Activated effector memory CD4-positive, alpha-beta T cell treated with anti-CD3 and anti-CD28 coated beads, Interleukin-2, amount 50 U/mL, for 16 hours (primary cell): ENCODE results near the gene SNX14.

Experiments used
- DNase-seq: peaks from one replicate; pipeline ENCODE4 v3.0.0-alpha.2; 2020

Gene SNX14

GRCh38 chr6:85496856-85497255 lies 96.8 kb downstream of the SNX14 start:
- no peak for DNase-seq

DNA sequence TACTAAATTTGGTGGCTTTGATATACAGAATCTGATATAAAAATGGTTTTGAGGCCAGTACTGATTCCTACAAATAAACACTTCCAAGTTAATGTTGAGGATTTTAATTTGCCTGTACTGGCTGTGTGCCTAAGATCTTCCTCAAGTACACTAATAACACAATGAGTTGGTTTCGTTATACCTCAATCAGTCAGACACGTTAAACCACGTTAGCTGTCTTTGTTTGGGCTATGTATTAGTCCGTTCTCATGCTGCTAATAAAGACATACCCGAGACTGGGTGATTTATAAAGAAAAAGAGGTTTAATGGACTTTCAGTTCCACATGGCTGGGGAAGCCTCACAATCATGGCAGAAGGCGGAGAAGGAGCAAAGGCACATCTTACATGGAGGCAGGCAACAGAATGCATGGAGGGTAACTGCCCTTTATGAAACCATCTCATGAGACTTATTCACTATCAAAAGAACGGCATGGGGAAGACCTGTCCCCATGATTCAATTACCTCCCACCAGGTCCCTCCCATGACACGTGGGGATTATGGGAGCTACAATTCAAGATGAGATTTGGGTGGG lies 97.6 kb downstream of the SNX14 start:
- no peak for DNase-seq

DNA sequence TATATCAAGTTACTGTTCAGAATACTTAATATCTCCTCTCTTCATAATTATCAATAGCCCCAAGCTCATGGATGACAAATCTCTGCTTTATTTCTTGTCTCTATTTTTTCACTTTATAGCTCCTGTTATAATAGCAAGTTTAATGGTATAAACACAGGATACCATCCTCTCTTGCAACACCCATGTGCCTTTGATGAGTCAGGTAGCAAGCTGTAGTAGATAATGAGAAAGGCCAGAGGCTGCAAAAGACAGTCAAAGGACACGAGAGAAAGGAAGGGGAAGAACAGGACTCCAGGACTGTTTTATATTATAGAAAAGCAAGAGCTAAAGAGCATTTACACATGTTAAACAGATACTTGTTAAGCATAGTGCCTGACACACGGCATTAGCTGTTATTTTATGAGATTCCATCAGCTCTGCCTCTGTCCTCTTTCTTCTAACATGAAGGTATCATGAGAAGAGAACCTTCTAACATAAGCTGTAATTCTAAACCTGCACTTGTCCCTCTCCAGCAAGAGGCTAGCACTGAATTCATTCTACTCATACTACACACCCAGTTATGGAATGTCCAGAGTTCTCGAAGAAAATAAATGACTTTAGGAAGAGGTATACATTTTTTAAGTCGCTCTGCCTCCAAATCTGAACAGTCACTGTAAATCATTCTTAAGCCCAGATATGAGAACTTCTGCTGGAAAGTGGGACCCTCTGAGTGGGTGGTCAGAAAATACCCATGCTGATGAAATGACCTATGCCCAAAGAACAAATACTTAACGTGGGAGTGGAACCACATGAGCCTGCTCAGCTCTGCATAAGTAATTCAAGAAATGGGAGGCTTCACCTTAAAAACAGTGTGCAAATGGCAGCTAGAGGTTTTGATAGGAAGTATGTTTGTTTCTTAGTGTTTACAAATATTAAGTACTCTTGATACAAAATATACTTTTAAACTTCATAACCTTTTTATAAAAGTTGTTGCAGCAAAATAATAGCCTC lies 98.8 kb downstream of the SNX14 start:
- no peak for DNase-seq

GRCh38 chr6:85493389-85493788 lies 100.3 kb downstream of the SNX14 start:
- DNase-seq, result no peak

DNA sequence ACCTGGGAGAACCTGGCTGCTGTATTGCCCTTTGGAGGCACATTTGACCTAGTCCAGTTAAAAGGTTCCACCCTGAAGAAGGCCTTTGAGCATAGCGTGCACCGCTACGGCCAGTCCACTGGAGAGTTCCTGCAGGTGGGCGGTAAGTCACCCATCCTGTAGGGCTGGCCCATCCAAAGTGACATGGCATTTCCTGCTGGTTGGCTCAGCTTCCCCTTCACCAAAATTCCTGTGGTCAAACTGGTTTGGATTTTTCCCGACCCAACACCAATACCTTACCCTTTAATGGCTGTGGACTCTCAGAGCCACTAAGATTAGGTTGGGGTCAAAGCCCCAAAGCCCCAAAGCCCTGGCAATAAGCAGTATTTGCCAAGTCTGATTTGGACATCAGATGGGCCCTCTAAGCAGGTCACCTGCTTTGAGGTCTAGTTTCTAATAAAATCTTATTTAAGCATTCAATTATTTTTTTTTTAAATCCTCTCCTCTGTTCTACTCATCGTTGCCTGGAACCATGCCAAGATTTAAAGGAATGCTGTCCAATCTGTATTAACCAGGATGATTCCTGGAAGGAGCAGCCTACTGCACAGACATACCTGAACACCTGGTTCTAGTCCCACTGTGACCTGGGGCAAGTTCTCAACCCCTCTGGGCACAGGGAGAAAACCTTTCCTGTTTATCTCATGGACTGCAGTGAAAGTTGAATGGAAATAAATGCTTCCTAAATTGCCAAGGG lies 103.0 kb downstream of the SNX14 start:
- DNase-seq, result no peak

GRCh38 chr6:85484948-85485347 lies 108.7 kb downstream of the SNX14 start:
- DNase-seq, result no peak

DNA sequence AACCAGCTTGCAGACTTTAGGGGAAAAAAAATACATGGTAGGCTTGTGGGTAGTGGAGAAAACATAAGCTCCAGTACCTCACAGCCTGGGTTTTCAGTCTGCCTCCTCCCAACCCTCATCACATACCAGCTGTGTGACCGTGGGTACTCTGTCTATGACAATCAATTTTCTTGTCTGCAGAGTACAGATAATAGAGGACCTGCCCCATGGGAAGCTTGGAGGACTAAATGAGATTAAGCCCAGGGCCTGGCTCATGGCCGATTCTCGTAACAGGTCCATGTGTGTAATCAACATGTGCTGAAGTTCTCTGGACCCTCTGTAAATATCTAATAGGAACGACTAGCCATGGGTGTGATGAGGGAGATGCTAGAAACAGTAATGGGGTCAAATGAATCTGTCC lies 109.8 kb downstream of the SNX14 start:
- no peak for DNase-seq

- DNase-seq, result peak; percentile 92
These were observed 110.6 kb downstream of the SNX14 start for GRCh38 chr6:85482905-85483700.

DNA sequence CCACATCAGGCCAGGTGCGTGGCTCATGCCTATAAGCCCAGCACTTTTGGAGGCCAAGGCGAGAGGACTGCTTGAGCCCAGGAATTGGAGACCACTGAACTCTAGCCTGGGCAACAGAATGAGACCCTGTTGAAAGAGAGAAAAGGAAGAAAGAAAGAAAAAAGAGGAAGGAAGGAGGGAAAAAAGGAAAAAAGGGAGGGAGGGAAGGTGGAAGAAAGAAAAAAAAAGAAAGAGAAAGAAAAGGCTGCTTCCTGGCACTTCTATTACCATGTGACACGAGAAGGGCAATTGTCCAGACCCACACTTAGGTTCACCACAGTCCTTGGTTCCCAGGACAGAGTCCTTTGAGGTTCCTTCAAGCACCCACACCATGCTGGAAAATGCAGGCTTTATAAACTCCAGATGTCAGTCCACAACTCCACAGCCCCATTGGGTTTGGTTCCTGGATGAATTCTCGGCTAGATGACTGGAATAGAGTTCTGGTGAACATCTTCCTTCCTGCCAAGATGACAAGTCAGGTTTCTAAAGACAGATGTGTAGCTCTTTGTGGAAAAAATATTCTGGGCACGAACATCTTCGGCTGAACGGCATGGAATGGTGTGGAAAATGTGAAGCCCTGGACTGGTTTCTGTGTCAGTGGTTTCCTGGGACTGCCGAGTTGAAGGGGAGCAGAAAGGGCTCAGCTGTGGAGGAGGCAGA lies 111.3 kb downstream of the SNX14 start:
- DNase-seq, result no peak

DNA sequence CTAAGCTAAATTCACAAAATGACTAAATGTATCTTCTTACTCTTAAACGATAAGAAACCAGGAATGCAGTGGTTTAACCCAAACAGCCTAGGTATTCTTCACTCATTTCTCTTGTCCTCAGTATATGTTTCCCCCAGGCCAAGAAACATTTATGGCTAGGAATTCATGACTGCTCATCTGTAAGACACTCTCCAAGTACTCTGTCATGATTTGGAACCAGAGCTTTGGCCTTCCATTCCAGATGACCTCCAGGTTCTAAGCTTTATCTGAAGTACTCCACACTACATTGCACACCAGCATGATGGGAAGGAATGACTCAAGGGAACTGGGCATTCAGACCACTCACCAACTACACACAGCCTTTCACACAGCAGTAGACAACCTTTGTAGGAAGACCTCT lies 114.5 kb downstream of the SNX14 start:
- no peak for DNase-seq

DNA sequence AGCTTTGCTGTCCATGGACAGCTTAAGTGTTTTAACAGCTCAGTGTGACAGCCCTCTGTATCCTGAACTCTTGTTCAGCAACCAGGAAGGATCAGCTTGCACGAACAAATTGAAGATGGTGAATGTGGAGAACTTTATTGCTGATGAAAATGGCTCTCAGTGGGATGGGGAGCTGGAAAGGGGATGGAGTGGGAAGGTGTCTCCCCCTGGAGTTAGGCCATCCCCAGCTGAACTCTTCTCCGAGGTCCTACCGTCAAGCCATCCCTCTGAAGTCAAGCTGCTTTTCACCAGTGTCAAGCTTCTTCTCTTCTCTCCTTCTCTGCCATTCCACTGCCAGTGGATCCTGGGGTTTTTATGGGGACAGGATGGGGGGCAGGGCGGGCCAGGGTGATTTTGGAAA lies 117.1 kb downstream of the SNX14 start:
- DNase-seq, result no peak

DNA sequence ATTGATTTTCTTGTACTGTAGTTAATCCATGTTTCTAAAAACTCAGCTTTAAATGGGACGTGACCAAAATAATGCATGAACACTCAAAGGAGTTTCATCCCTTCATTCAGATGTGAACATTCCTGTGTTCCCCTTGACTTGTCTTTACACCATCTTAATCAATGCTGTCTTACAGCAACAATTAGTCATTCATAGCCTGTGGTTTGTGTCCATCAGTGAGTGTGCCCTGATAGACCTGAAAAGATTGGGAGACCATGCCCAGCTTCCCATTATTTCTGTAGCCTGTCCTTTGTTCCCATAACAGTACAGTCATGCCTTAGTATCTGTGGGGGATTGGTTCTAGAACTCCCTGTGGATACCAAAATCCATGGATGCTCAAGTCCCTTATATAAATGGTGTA lies 119.9 kb downstream of the SNX14 start:
- no peak for DNase-seq

GRCh38 chr6:85472744-85473143 lies 120.9 kb downstream of the SNX14 start:
- no peak for DNase-seq

DNA sequence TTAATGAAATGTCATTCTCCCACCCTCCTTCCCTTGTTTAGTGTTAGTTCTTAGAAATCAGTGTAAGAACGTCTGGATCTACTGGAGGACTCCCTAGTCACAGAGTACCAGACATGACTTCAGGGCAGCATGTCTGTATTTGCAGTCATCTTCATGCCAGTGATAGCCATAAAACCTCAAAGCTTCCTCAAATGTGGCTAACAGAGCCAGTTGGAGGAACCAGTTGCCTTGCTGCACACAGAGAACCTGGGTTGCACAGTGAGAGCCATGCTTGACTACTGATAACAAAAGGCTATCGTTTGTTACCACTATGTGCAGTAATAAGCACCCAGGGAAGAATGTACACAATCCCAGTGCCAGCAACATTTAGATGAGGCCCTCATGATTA lies 123.6 kb downstream of the SNX14 start:
- no peak for DNase-seq

DNA sequence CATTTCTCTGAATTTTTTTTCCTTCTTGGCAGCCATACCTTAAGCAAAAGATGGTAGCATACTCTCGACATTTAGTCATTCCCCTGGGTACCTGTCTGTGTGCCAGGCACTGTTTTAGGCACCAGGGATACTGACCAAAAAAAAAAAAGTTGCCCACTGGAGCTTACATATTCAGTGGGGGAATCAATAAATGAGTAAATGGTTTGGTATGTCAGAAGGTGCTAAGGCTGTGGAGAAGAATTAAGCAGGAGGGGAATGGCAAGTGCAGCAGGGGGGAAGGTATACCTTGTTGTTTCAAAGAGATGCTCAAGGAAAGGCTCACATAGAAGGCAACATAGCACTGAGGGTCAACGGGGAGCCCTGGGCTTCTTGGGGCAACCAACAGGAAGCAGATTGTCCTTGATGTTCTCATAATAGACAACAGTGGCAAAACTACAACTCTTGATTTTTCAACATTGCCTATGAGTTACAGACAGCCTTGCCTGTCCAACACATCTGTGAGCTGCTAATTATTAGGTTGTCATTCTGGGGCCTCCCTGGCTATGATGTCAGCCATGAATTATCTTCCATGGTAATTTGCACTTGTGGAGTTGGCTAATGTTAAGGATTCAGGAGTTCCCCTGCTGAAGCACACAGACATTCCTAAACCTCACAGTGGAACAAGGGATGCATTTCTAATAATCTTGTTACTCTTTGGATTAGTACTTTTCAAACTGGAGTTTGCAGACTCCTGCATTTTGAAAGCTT lies 124.2 kb downstream of the SNX14 start:
- DNase-seq, result no peak

- no peak for DNase-seq
These were observed 125.3 kb downstream of the SNX14 start for GRCh38 chr6:85468326-85468725.

DNA sequence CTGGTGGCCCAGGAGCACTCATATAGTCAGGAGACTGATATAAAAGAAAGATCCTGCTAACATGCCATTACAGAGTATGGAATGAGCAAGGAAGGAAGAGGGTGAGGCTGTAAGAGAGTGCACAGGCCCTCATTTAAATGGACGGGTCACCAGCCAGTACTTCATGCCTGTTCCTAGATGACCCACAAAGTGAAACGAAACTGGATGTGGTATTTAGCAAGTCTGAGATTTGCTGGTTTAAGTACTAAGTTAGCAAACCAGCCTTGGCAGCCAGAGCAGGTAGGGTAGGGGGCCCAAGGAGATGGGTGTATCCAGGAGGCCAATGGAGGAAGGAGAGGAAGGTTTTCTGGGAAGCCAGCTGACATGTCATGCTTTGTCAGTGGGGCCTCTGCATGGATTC lies 127.9 kb downstream of the SNX14 start:
- DNase-seq, result no peak

- no peak for DNase-seq
These were observed 128.9 kb downstream of the SNX14 start for GRCh38 chr6:85464722-85465150.

- DNase-seq, result peak; percentile 64
These were observed 129.4 kb downstream of the SNX14 start for GRCh38 chr6:85464260-85464644.

DNA sequence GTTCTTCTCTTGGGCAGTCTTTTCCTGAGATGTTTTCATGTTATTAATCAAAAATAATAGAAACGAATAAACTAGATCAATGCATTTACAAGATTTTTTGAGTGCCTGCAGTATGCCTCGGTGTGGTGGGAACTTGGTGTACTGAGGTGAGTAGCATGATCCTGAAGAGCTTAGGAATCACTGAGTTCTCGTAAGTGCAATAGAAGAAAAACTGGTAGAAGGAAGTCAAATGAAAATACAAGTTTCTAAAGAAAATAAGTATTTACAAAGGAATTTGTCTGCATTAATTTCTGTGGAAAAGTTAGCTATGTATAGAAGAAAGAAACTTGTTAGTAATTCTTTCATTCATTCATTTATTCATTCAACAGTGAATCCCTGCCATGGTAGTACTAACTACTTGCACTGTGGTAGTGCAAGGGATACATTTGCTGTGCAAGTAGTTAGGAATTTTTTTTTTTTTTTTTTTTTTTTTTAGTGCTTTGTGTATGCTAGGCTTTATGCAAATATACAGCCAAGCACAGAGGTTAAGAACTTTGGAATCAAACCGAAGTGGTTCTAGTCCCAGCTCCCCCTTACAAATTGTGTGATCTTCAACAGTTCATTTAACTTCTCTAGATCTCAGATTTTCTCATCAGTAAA lies 129.9 kb downstream of the SNX14 start:
- DNase-seq, result no peak

DNA sequence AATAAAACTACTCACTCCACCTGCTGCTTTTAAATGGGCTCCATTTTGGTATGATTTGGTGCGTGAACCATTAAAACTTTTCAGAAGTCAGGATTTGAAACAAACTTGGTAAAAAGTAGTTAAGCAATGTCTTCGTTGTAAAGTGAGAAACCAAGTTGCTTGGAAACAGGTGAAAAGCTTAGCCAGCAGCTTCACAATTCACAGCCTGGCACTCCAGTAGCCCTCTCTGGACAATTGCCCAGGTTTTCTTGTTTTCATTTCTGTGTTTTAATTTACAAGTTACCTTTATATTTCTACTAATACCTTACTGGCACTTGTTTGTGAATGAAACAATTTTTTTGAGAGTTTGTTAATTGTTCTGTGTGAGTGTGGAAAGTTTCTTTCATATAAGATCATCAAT lies 131.0 kb downstream of the SNX14 start:
- DNase-seq, result no peak
